Testis (tissue), 2 donors: Measurements from ENCODE around the gene MIEN1.

Experiments used
- CTCF ChIP-seq, 3 experiments: fragments of 450-650 bp in 2 of 3; fragments of 200-600 bp in 1 of 3; sonication (generic) in 1 of 3; IDR thresholded peaks; one replicate each; pipeline ENCODE4 v1.5.1; 2016 to 2019; ENCODE audit warnings: antibody characterized with exemption in 3 of 3, mild to moderate bottlenecking in 2 of 3, moderate library complexity in 1 of 3
- POLR2A ChIP-seq: fragments of 450-650 bp; IDR thresholded peaks from one replicate; pipeline ENCODE4 v1.6.1; 2017; ENCODE audit warnings: antibody characterized with exemption, mild to moderate bottlenecking, moderate library complexity

- no peak for TF ChIP-seq CTCF (IDR thresholded peaks at IDR 0.05)
- no peak for TF ChIP-seq POLR2A
Measured at GRCh38 chr17:39687101-39687545, 43.2 kb downstream of the MIEN1 start.
